H9 (cell line): ENCODE data around the gene ATRX. TPM values are rescaled to one million over a fixed set of nuclear protein-coding genes. Genes with fewer than 3 reads are reported as not detected.

ENCODE experiments used
- DNase-seq: peaks from one replicate; pipeline ENCODE4 v3.0.0-alpha.2; 2017
- H2AFZ ChIP-seq: one replicate; pipeline ENCODE4 v1.6.1; 2013; ENCODE audit warnings: mild to moderate bottlenecking, low read length, control low read depth, moderate library complexity
- H2AK5ac ChIP-seq: 2 replicates; pipeline ENCODE4 v1.6.1; 2013; ENCODE audit warnings: low read length, control low read depth, mixed read lengths; ENCODE audit not compliant: insufficient read length
- H2BK120ac ChIP-seq: one replicate; pipeline ENCODE4 v1.6.1; 2013; ENCODE audit warnings: low read depth, mild to moderate bottlenecking, low read length, control low read depth, inconsistent platforms; ENCODE audit not compliant: poor library complexity, severe bottlenecking
- H2BK12ac ChIP-seq: 2 replicates; pipeline ENCODE4 v1.6.1; 2013; ENCODE audit warnings: low read length, control low read depth, mixed read lengths, low read depth; ENCODE audit not compliant: insufficient read length
- H2BK15ac ChIP-seq: 2 replicates; pipeline ENCODE4 v1.6.1; 2013; ENCODE audit warnings: low read depth, low read length, control low read depth
- H2BK20ac ChIP-seq: one replicate; pipeline ENCODE4 v1.6.1; 2013; ENCODE audit warnings: low read depth, mild to moderate bottlenecking, low read length, control low read depth, inconsistent platforms; ENCODE audit not compliant: poor library complexity, severe bottlenecking
- H2BK5ac ChIP-seq: 2 replicates; pipeline ENCODE4 v1.6.1; 2013; ENCODE audit warnings: low read length, control low read depth, mixed read lengths; ENCODE audit not compliant: insufficient read length
- H3K14ac ChIP-seq: 2 replicates; pipeline ENCODE4 v1.6.1; 2013; ENCODE audit warnings: low read length, control low read depth; ENCODE audit not compliant: insufficient read depth
- H3K18ac ChIP-seq: 2 replicates; pipeline ENCODE4 v1.6.1; 2013; ENCODE audit warnings: low read depth, mild to moderate bottlenecking, mixed read lengths, low read length, control low read depth; ENCODE audit not compliant: insufficient read length
- H3K23ac ChIP-seq: 2 replicates; pipeline ENCODE4 v1.6.1; 2013; ENCODE audit warnings: low read length, control low read depth, mixed read lengths, low read depth; ENCODE audit not compliant: insufficient read length
- H3K23me2 ChIP-seq: 2 replicates; pipeline ENCODE4 v1.6.1; 2013; ENCODE audit warnings: low read depth, mild to moderate bottlenecking, mixed read lengths, low read length, control low read depth; ENCODE audit not compliant: insufficient read length, poor library complexity, severe bottlenecking
- H3K27ac ChIP-seq: 2 replicates; pipeline ENCODE4 v1.5.1; 2013; ENCODE audit warnings: low read length, control low read depth, mixed read lengths, low read depth; ENCODE audit not compliant: insufficient read length
- H3K27me3 ChIP-seq: 2 replicates; pipeline ENCODE4 v1.6.1; 2013; ENCODE audit warnings: low read length, control low read depth, inconsistent platforms; ENCODE audit not compliant: insufficient read depth
- H3K4ac ChIP-seq: 2 replicates; pipeline ENCODE4 v1.6.1; 2013; ENCODE audit warnings: low read depth, mild to moderate bottlenecking, control low read depth, inconsistent platforms, low read length, moderate library complexity
- H3K4me1 ChIP-seq: 2 replicates; pipeline ENCODE4 v1.6.1; 2013; ENCODE audit warnings: low read length, control low read depth, inconsistent platforms; ENCODE audit not compliant: insufficient read depth
- H3K4me2 ChIP-seq: 2 replicates; pipeline ENCODE4 v1.6.1; 2013; ENCODE audit warnings: low read length, control low read depth, mixed read lengths; ENCODE audit not compliant: insufficient read length, insufficient read depth
- H3K56ac ChIP-seq: 2 replicates; pipeline ENCODE4 v1.6.1; 2013; ENCODE audit warnings: low read depth, mild to moderate bottlenecking, mixed read lengths, low read length, control low read depth; ENCODE audit not compliant: insufficient read length
- H3K79me1 ChIP-seq: 2 replicates; pipeline ENCODE4 v1.6.1; 2013; ENCODE audit warnings: low read depth, mild to moderate bottlenecking, moderate library complexity, low read length, control low read depth, inconsistent platforms; ENCODE audit not compliant: insufficient read depth, poor library complexity, severe bottlenecking
- H3K79me2 ChIP-seq: 2 replicates; pipeline ENCODE4 v1.6.1; 2013; ENCODE audit warnings: low read length, control low read depth, inconsistent platforms; ENCODE audit not compliant: insufficient read depth
- H3K9ac ChIP-seq: 2 replicates; pipeline ENCODE4 v1.6.1; 2013; ENCODE audit warnings: low read length, control low read depth, mixed read lengths; ENCODE audit not compliant: insufficient read length; ENCODE audit errors: extremely low read depth
- H3K9me3 ChIP-seq: one replicate; pipeline ENCODE4 v1.6.1; 2013; ENCODE audit warnings: low read depth, low read length, inconsistent platforms; ENCODE audit not compliant: control insufficient read depth
- H3T11ph ChIP-seq: one replicate; pipeline ENCODE4 v1.6.1; 2013; ENCODE audit warnings: mild to moderate bottlenecking, low read length, control low read depth, inconsistent platforms
- H4K20me1 ChIP-seq: one replicate; pipeline ENCODE4 v1.6.1; 2013; ENCODE audit not compliant: control insufficient read depth, insufficient read length, insufficient read depth
- H4K5ac ChIP-seq: 2 replicates; pipeline ENCODE4 v1.6.1; 2013; ENCODE audit warnings: low read depth, mild to moderate bottlenecking, mixed read lengths, low read length, control low read depth; ENCODE audit not compliant: insufficient read length
- H4K8ac ChIP-seq: replicated peaks from 2 replicates; pipeline ENCODE4 v1.6.1; 2013; ENCODE audit warnings: low read length, control low read depth, mixed read lengths, low read depth; ENCODE audit not compliant: insufficient read length
- H4K91ac ChIP-seq: 2 replicates; pipeline ENCODE4 v1.6.1; 2013; ENCODE audit warnings: low read depth, mild to moderate bottlenecking, moderate library complexity, mixed read lengths, low read length, control low read depth; ENCODE audit not compliant: insufficient read length
- H3K27ac Mint-ChIP-seq, 3 experiments: 2 replicates in 2 of 3; 3 replicates in 1 of 3; pipeline ENCODE4 v1.8.0; 2020 to 2021; ENCODE audit warnings: mixed read lengths in 3 of 3, mild to moderate bottlenecking in 1 of 3, moderate library complexity in 1 of 3
- H3K27me3 Mint-ChIP-seq: 2 replicates; pipeline ENCODE4 v1.8.0; 2021; ENCODE audit warnings: low read depth, mild to moderate bottlenecking, moderate library complexity, mixed read lengths
- H3K36me3 Mint-ChIP-seq, 3 experiments: 2 replicates in 2 of 3; 3 replicates in 1 of 3; pipeline ENCODE4 v1.8.0; 2020 to 2021; ENCODE audit warnings: low read depth in 3 of 3, mixed read lengths in 3 of 3; ENCODE audit not compliant: insufficient read depth in 1 of 3
- H3K4me1 Mint-ChIP-seq, 2 experiments: 2 replicates each; pipeline ENCODE4 v1.8.0; 2020; ENCODE audit warnings: mixed read lengths in 2 of 2
- H3K4me3 Mint-ChIP-seq, 2 experiments: 2 replicates in 1 of 2; 3 replicates in 1 of 2; pipeline ENCODE4 v1.8.0; 2020 to 2021; ENCODE audit warnings: mild to moderate bottlenecking in 2 of 2, mixed read lengths in 2 of 2, moderate library complexity in 1 of 2
- H3K9me3 Mint-ChIP-seq, 2 experiments: 2 replicates in 1 of 2; 3 replicates in 1 of 2; pipeline ENCODE4 v1.8.0; 2020; ENCODE audit warnings: mild to moderate bottlenecking in 2 of 2, mixed read lengths in 2 of 2, moderate library complexity in 1 of 2
- total RNA-seq: library from RNA; stranded (reverse); gene quantifications from 2 replicates; pipeline ENCODE4 v1.2.1, GENCODE V29; 2021
- TF ChIP-seq, protein P1 (sequence below): fragments of 200-600 bp; sonication (generic); conservative IDR thresholded peaks from 3 replicates; pipeline ENCODE4 v1.8.0; 2021; ENCODE audit warnings: antibody characterized with exemption, mild to moderate bottlenecking

The ATRX gene
- total RNA-seq, 1 experiment from 2014 or later, result 76.0 TPM

GRCh38 chrX:77556276-77556675, 229.7 kb downstream of the ATRX start:
- H4K5ac ChIP-seq, result no peak overlapping the region
- no peaks in the 10 kb centered on the region for H3K9me3 ChIP-seq
- no peaks in the 10 kb centered on the region for H4K20me1 ChIP-seq
- H3K56ac ChIP-seq, result no peak overlapping the region
- H3K9ac ChIP-seq, result no peak overlapping the region
- no peak overlapping the region for H2AK5ac ChIP-seq
- H3K4me1 ChIP-seq, result no peaks in the 10 kb centered on the region
- no peak overlapping the region for H2BK120ac ChIP-seq
- H3K4ac ChIP-seq, result no peak overlapping the region
- no peak overlapping the region for H4K91ac ChIP-seq
- H3K9me3 Mint-ChIP-seq, result peaks cover 36 to 52% of the 10 kb centered on the region in 2 experiments
- H2BK12ac ChIP-seq, result no peak overlapping the region
- H2BK20ac ChIP-seq, result no peak overlapping the region
- no peaks in the 10 kb centered on the region for H3K79me1 ChIP-seq
- no peak overlapping the region for H3K4me3 Mint-ChIP-seq
- no peak overlapping the region for H3K23ac ChIP-seq
- H3K36me3 Mint-ChIP-seq, result peaks cover 24 to 32% (median 28%) of the 10 kb centered on the region in 3 experiments; a peak in 6 of 7 replicates
- H3K14ac ChIP-seq, result no peak overlapping the region
- DNase-seq, result no peak
- no peaks in the 10 kb centered on the region for H3K27me3 Mint-ChIP-seq
- H3T11ph ChIP-seq, result no peak overlapping the region
- no peak overlapping the region for H3K27ac ChIP-seq
- H4K8ac ChIP-seq, result no peak overlapping the region
- H3K23me2 ChIP-seq, result no peaks in the 10 kb centered on the region
- TF ChIP-seq, protein P1, sequence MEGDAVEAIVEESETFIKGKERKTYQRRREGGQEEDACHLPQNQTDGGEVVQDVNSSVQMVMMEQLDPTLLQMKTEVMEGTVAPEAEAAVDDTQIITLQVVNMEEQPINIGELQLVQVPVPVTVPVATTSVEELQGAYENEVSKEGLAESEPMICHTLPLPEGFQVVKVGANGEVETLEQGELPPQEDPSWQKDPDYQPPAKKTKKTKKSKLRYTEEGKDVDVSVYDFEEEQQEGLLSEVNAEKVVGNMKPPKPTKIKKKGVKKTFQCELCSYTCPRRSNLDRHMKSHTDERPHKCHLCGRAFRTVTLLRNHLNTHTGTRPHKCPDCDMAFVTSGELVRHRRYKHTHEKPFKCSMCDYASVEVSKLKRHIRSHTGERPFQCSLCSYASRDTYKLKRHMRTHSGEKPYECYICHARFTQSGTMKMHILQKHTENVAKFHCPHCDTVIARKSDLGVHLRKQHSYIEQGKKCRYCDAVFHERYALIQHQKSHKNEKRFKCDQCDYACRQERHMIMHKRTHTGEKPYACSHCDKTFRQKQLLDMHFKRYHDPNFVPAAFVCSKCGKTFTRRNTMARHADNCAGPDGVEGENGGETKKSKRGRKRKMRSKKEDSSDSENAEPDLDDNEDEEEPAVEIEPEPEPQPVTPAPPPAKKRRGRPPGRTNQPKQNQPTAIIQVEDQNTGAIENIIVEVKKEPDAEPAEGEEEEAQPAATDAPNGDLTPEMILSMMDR, result no peak
- H3K4me2 ChIP-seq, result no peak overlapping the region
- H2AFZ ChIP-seq, result no peak overlapping the region
- no peak overlapping the region for H2BK5ac ChIP-seq
- no peaks in the 10 kb centered on the region for H3K27me3 ChIP-seq
- H3K27ac Mint-ChIP-seq, result no peak overlapping the region
- H3K4me1 Mint-ChIP-seq, result no peaks in the 10 kb centered on the region
- no peak overlapping the region for H2BK15ac ChIP-seq
- H3K18ac ChIP-seq, result no peak overlapping the region
- no peaks in the 10 kb centered on the region for H3K79me2 ChIP-seq
